ENCODE data around the gene NANS.

NANS gene

GRCh38 chr9:98037357-98037756 is 19.2 kb upstream of the NANS start:
- DNase-seq (ENCODE audit: low read depth in 2 of 3, low spot score in 1 of 3) = no peak

- no peak for DNase-seq (ENCODE audit: low read depth in 2 of 3, low spot score in 1 of 3)
Observed at GRCh38 chr9:98038958-98039357, 17.6 kb upstream of the NANS start.

GRCh38 chr9:98039607-98040017 is 16.9 kb upstream of the NANS start:
- no peak for DNase-seq (ENCODE audit: low read depth in 2 of 3, low spot score in 1 of 3)

GRCh38 chr9:98040212-98040611 is 16.3 kb upstream of the NANS start:
- no peak for DNase-seq (ENCODE audit: low read depth in 2 of 3, low spot score in 1 of 3)

- DNase-seq (ENCODE audit: low read depth in 2 of 3, low spot score in 1 of 3) = no peak
Observed at GRCh38 chr9:98043915-98044314, 12.6 kb upstream of the NANS start.

- DNase-seq (ENCODE audit: low read depth in 2 of 3, low spot score in 1 of 3) = peak in 1 of 3 donors; percentile 36
Observed at GRCh38 chr9:98045234-98046179, 11.0 kb upstream of the NANS start.

- no peak for DNase-seq (ENCODE audit: low read depth in 2 of 3, low spot score in 1 of 3)
Observed at GRCh38 chr9:98046180-98046543, 10.4 kb upstream of the NANS start.

- no peak for DNase-seq (ENCODE audit: low read depth in 2 of 3, low spot score in 1 of 3)
Observed at GRCh38 chr9:98047002-98047401, 9.5 kb upstream of the NANS start.

- DNase-seq (ENCODE audit: low read depth in 2 of 3, low spot score in 1 of 3) = no peak
Observed at GRCh38 chr9:98049288-98050072, 7.1 kb upstream of the NANS start.

- DNase-seq (ENCODE audit: low read depth in 2 of 3, low spot score in 1 of 3) = no peak
Observed at GRCh38 chr9:98050351-98050750, 6.2 kb upstream of the NANS start.

- no peak for DNase-seq (ENCODE audit: low read depth in 2 of 3, low spot score in 1 of 3)
Observed at GRCh38 chr9:98054376-98054951, 2.1 kb upstream of the NANS start.

GRCh38 chr9:98057138-98057799 is 737 bp downstream of the NANS start:
- DNase-seq (ENCODE audit: low read depth in 2 of 3, low spot score in 1 of 3) = peak in 1 of 3 donors; percentile 20

GRCh38 chr9:98062161-98062560 is 5.6 kb downstream of the NANS start:
- no peak for DNase-seq (ENCODE audit: low read depth in 2 of 3, low spot score in 1 of 3)

GRCh38 chr9:98064623-98065392 is 8.3 kb downstream of the NANS start:
- DNase-seq (ENCODE audit: low read depth in 2 of 3, low spot score in 1 of 3) = no peak

GRCh38 chr9:98066235-98066634 is 9.7 kb downstream of the NANS start:
- DNase-seq (ENCODE audit: low read depth in 2 of 3, low spot score in 1 of 3) = no peak

- no peak for DNase-seq (ENCODE audit: low read depth in 2 of 3, low spot score in 1 of 3)
Observed at GRCh38 chr9:98067184-98067583, 10.7 kb downstream of the NANS start.

GRCh38 chr9:98069551-98069950 is 13.0 kb downstream of the NANS start:
- DNase-seq (ENCODE audit: low read depth in 2 of 3, low spot score in 1 of 3) = no peak

- DNase-seq (ENCODE audit: low read depth in 2 of 3, low spot score in 1 of 3) = no peak
Observed at GRCh38 chr9:98070704-98071103, 14.2 kb downstream of the NANS start.

- DNase-seq (ENCODE audit: low read depth in 2 of 3, low spot score in 1 of 3) = no peak
Observed at GRCh38 chr9:98071737-98072136, 15.2 kb downstream of the NANS start.

Data from stimulated activated CD4-positive, alpha-beta T cell treated with anti-CD3 and anti-CD28 coated beads, Interleukin-12 subunit alpha, Interleukin-12 subunit beta, amount 100 ng/mL, for 48 hours (primary cell).